GM21576 (cell line): ENCODE data around the gene NCKAP5.
"Not testable (repeated sequence)": the region's sequence is repeated elsewhere in the genome, so short reads cannot be mapped to it uniquely, and the experiment has no call there.

Experiments used
- ATAC-seq: cut with Tn5 transposase; IDR thresholded peaks from one replicate; pipeline ENCODE4 v1.9.1; 2021; ENCODE audit warnings: mild to moderate bottlenecking, moderate library complexity; ENCODE audit not compliant: unreplicated experiment

NCKAP5 gene

GRCh38 chr2:133525090-133525489, 43.2 kb downstream of the NCKAP5 start:
- no peak for ATAC-seq

DNA sequence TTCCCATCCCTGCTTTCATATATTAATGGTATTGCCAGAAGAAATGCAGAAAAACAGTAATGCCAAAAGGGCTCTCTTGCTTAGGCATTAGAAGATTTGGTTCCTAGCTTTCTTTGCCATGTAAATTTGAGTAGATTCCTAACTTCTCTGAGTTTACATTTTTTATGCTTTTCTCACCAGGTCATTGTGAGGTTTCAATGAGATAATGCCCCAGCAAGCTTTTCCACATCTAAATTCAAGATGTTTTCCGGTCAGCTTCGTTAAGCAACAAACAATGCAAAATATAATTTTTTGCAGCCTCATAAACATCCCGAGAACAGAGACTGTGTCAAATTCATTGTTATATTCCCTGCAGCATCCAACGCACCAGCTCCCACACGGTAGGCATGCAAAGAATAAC, 44.9 kb downstream of the NCKAP5 start:
- no peak for ATAC-seq

DNA sequence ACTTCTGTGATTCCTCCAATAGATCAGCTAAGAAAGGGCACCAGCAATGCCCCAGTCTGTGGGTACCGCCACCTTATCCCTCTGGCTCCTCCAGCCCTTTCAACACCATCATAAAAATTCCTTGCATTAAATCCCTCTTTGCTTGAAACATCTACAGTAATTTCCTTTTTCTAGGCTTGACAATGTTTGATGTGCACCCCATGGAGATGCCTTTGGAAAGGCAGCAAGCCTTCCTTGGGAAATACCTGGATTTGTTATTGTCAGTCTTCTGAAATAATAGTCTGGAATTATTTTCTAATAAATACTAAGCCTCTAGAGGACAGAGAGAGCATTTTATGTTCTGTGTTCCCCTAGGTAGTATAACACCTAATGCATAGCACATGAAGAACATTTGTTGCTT, 46.1 kb downstream of the NCKAP5 start:
- ATAC-seq = no peak

- no peak for ATAC-seq
Measured at GRCh38 chr2:133521146-133521745, 47.0 kb downstream of the NCKAP5 start.

- not testable (repeated sequence) for ATAC-seq
Measured at GRCh38 chr2:133519677-133520076, 48.6 kb downstream of the NCKAP5 start.

- ATAC-seq = no peak
Measured at GRCh38 chr2:133518700-133519344, 49.4 kb downstream of the NCKAP5 start.

DNA sequence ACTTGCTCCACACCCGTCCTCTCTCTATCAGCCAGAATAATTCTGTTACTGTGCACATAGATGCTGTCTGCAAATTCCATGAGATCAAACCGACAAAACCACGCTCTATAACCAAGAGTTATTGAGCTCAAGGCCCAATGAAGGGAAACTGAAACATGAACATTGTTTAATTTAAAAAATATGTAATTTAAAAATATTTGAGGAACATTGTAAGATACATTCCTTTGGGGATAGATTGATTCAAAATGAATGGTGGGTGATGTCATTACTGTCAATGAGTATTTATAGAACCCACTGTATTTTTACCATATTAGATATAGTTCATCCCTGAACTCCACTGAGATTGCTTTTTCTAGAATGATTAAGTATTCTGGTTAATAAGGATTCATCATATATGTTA, 50.4 kb downstream of the NCKAP5 start:
- no peak for ATAC-seq

GRCh38 chr2:133516405-133517026, 51.7 kb downstream of the NCKAP5 start:
- ATAC-seq = no peak

DNA sequence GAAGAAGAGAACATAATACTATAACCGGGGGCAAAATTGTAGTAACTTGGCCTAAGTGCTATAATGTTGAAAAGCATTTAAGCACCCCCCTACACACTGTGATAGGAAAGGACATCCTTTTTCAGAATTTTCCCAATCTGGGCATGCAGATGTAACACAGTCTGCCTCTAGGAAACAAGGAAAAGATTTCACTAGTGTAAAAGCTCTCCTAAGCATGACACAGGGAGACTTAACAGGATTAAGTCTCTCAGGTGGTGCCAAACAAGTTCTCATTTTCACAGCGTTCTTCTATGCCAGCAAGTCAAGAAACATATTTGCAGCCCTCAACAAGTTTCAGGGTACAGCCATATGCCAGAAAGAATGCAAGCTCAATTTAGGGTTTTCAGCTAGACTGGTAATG, 53.0 kb downstream of the NCKAP5 start:
- no peak for ATAC-seq

- ATAC-seq = no peak
Measured at GRCh38 chr2:133513893-133514292, 54.4 kb downstream of the NCKAP5 start.

DNA sequence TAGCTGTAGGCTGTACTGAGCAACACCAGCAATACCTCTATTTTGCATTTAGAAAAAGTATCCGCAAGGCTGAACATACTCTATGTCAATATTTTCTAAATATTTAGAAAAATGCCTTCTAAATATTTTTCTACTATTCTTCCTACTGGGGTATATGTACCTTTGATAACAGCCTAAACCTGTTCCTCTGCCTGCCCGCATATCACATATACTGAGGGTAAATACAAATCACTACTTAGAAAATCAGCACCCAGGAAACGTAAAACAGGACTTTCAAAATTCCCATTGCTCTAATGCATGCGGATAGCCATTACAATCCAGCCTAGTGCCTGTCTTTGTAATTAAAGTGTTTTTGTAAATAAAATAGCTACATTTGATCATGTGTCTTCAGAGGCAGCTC, 56.1 kb downstream of the NCKAP5 start:
- ATAC-seq = no peak

GRCh38 chr2:133511679-133512078, 56.6 kb downstream of the NCKAP5 start:
- no peak for ATAC-seq

DNA sequence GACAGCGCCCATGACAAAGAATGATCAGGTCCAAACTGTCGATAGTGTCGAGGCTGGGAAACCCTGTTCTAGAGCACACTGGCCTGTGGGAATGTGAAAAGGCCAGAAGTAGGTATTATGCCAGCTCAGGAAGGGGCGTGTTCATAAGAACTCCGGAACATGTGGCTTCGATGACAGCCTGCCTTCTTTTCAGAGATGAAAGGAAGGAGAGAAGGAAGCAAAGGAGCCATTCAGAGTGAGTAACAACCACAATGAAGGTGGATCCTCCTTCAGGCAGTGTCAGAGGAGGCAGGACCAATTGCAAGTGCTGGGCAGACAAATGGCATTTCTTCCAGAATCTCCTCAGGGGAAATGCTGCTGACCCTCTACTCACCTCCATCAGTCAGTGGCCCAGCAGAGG, 58.5 kb downstream of the NCKAP5 start:
- ATAC-seq = no peak

DNA sequence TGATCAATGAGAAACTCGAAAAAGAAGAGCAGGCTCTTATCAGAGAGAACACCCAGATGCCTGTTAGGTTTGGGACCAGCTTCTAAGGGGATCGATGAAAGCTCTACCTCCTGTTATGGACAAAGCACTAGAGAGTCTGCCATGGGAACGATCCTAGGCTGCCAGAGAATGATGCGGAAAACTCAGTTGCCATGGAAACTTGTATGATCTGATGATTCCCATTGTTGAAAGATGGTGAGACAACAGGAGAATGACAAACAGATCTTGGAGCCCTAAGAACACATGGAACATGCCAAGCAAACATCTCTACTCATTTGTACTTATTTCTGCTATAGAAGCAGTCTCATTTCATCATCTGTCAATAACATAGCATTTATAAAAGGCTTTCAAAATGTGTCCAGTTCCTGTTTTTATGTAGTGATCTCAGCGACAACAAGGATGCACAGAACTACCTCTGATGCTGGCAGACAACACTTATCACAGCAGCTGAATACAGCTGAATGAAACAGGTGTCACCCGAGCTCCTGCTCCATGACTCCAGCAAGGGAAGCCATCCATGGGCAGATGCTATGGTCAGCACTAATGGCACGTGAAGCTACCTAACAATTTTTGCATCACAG, 59.6 kb downstream of the NCKAP5 start:
- ATAC-seq = no peak

GRCh38 chr2:133506996-133507395, 61.3 kb downstream of the NCKAP5 start:
- ATAC-seq = no peak

- ATAC-seq = no peak
Measured at GRCh38 chr2:133504566-133505505, 63.4 kb downstream of the NCKAP5 start.

- no peak for ATAC-seq
Measured at GRCh38 chr2:133503927-133504326, 64.3 kb downstream of the NCKAP5 start.

DNA sequence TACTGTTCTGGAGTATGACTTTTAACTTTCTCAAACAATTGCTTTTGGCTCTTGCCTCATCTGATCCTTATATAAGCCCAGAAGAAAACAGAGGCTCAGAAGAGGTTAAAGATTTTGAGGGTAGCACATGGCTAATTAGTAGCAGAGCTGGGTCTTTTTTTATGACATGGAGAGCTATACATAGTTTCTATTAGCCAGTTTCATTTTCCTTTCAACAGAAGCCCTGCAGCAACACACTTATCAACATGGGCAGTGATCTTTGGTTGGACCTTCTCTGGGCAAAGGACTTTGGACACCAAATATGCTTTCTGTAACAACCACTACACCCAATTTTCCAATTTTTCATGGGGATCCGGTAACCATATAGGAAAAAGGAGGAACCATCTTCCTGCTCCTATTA, 64.9 kb downstream of the NCKAP5 start:
- ATAC-seq = peak; percentile 66

- ATAC-seq = no peak
Measured at GRCh38 chr2:133502678-133503077, 65.6 kb downstream of the NCKAP5 start.

DNA sequence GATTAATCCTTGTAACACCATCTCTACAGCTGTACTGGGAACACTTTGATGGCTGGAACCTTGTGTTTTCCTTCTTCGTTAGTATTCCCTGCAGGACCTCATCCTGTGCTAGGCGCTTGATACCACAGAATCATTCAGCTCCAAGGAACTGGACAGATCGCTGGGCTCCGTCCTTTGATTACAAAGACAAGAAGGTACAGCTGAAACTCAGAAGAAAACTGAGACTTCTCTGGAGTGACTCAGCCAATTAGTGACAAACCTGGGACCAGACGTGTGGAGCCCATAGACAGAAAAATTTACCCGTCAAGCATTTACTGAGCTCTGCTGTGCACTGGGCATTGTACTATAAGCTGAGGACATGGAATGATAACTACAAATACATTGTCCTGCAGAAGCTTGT, 67.3 kb downstream of the NCKAP5 start:
- ATAC-seq = no peak
